Stimulated activated CD8-positive, alpha-beta memory T cell treated with anti-CD3 and anti-CD28 coated beads, Interleukin-15, amount 100 ng/mL, for 4 hours (primary cell): ENCODE data around the gene BTN3A1.
"Not testable (repeated sequence)": the region's sequence is repeated elsewhere in the genome, so short reads cannot be mapped to it uniquely, and the experiment has no call there.

Source experiments
- DNase-seq, 2 donors: peaks; one replicate each; pipeline ENCODE4 v3.0.0-alpha.2; 2020; ENCODE audit warnings: low read depth in 2 of 2

The BTN3A1 gene

DNA sequence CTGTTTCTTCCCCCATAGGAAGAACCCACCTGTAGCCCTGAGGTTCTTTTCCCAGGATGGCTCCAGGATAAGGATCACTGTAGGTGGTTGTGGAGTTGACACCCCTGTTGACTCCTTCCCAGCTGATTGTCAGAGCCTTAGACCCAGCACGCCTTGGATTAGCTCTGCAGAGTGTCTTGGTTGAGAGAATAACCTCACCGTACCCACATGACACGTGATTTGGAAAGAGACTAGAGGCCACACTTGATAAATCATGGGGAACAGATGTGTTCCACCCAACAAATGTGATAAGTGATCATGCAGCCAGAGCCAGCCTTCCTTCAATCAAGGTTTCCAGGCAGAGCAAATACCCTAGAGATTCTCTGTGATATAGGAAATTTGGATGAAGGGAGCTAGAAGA, 12.2 kb downstream of the BTN3A1 start:
- no peak for DNase-seq

GRCh38 chr6:26415036-26415614, 13.1 kb downstream of the BTN3A1 start:
- DNase-seq = no peak

GRCh38 chr6:26415791-26416190, 13.7 kb downstream of the BTN3A1 start:
- no peak for DNase-seq

DNA sequence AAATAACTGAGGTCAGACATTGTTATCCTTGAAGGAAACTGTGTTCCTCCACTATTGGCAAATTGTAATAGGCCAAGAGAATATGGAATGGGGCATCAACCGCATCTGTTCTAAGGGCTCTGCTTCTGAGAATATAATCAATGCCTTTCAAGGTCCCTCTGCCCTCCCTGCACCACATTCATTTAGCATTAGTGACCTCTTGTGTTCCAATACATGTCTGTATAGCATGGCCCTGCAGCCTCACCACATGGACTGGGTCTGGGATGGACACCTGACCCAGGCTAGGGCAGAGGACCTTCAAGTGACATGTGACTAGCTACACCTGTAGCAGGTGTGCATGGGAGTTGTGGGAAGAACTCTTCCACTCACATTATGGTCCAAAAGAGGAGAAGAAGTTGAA, 14.2 kb downstream of the BTN3A1 start:
- no peak for DNase-seq

GRCh38 chr6:26418077-26418476, 16.0 kb downstream of the BTN3A1 start:
- not testable (repeated sequence) for DNase-seq

DNA sequence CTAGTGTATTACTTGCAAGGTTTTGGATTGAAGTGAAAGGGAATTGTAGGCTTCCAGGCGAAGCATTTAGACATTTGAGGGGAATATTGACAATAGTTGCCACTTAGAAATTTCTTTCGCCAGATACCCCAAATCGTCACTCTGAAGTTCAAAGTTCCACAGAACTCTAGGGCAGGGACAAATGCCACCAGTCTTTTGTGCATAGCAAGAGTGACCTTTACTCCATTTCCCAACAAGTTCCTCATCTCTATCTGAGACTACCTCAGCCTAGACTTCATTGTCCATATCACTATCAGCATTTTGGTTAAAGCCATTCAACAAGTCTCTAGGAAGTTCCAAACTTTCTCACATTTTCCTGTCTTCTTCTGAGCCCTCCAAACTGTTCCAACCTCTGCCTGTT, 16.7 kb downstream of the BTN3A1 start:
- not testable (repeated sequence) for DNase-seq

GRCh38 chr6:26420688-26421171, 18.7 kb downstream of the BTN3A1 start:
- no peak for DNase-seq

DNA sequence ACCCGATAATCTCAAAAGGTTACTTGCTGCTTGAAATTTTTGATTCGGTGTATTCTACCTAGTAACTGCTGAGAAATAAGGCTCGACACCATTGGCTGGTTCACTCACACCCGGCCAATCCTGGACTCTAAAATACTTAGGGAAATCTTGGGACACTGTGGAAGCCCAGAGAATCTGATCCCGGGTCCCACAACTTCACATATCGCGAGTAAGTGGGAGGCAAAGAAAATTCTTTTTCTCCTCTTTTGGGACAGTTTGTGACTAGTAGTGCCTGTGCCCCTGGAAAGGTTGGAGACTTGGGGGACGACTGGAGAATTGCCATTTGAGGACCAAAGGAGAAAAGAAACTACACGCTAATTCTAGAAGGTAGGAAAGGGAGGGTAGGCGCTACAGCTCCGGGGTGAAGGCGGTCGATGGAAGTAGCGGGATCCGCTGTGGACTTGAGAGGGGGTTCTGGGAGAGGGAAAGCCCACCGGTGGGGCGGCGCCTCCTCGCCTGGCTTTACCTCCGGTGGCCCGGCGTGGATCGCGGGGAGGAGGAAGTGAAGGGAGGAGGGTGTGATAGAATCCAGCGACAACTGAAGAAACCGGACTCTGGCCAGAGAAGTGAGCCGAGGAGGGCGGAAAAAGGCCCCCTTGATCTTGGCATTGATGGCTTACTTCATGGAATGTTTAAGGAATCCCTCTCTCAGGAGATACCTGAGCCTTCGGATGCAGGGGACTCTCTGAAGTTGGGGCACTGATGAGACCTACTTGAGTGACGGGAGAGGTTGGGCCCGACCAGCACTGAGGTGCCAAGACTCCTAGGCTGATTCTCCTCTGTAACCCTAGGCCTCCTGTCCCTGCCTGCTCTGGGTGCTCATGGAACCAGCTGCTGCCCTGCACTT, 19.4 kb downstream of the BTN3A1 start:
- peak in 1 of 2 donors; percentile 6 for DNase-seq

DNA sequence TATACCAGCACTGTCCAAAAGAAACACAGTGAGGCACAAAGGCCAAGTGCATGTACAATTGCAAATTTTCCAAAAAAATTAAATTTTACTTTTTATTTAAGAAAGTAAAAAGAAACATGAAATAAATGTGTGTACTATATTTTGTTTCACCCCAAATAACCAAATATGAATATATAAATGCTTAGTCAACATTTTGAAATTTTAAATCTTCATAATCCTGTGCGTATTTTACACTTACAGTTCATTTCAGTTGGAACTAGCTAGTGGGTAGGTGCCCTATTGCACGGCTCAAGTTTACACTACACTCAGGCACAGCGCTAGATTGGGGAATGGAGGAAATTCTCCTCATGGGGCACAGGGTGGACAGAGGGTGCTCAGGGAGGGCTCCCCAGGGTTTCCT, 20.3 kb downstream of the BTN3A1 start:
- DNase-seq = no peak

GRCh38 chr6:26426691-26427450, 24.8 kb downstream of the BTN3A1 start:
- DNase-seq = no peak

- DNase-seq = no peak
Measured at GRCh38 chr6:26427451-26427809, 25.4 kb downstream of the BTN3A1 start.

- no peak for DNase-seq
Measured at GRCh38 chr6:26428206-26428605, 26.1 kb downstream of the BTN3A1 start.

DNA sequence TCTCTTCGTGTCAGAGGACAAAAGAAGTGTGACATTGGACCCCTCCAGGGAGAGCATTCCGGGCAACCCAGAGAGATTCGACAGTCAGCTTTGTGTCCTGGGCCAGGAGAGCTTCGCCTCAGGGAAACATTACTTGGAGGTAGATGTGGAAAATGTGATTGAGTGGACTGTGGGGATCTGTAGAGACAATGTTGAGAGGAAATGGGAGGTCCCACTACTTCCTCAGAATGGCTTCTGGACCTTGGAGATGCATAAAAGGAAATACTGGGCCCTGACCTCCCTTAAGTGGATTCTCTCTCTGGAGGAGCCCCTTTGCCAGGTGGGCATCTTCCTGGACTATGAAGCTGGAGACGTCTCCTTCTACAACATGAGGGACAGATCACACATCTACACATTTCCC, 28.7 kb downstream of the BTN3A1 start:
- no peak for DNase-seq

- DNase-seq = no peak
Measured at GRCh38 chr6:26431258-26432172, 29.4 kb downstream of the BTN3A1 start.

DNA sequence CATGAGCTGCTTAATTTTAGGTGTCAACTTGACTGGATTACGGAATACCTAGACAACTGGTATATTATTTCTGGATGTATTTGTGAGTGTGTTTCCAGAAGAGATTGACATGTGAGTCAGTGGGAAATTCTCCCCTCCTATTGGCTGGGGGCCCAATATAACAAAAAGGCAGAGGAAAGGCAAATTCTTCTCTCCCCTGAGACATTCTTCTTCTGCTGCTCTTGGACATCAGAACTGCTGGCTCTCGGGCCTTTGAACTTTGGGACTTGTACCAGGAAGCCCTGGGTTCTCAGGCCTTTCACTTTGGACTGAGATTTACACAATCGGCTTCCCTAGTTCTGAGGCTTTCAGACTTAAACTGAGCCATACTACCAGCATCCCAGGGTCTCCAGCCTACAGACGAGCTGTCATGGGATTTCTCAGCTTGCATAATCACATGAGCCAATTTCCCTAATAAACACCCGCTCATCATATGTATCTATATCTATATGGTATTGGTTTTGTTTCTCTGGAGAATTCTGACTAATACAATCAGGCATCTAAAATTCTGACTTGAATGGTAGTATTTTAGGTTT, 30.6 kb downstream of the BTN3A1 start:
- DNase-seq = no peak

DNA sequence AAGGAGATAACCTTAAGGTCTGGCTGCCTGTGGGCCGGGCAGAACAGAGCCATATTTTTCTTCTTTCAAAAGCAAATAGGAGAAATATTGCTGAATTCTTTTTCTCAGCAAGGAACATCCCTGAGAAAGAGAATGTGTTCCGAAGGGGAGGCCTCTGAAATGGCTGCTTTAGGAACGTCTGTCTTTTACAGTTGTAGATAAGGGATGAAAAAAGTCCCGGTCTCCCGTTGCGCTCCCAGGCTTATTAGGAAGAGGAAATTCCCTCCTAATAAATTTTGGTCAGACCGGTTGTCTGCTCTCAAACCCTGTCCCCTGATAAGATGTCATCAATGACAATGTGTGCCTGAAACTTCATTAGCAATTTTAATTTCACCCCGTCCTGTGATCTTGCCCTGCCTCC, 31.6 kb downstream of the BTN3A1 start:
- not testable (repeated sequence) for DNase-seq

GRCh38 chr6:26436018-26436417, 33.9 kb downstream of the BTN3A1 start:
- DNase-seq = no peak

- no peak for DNase-seq
Measured at GRCh38 chr6:26437550-26437949, 35.5 kb downstream of the BTN3A1 start.

DNA sequence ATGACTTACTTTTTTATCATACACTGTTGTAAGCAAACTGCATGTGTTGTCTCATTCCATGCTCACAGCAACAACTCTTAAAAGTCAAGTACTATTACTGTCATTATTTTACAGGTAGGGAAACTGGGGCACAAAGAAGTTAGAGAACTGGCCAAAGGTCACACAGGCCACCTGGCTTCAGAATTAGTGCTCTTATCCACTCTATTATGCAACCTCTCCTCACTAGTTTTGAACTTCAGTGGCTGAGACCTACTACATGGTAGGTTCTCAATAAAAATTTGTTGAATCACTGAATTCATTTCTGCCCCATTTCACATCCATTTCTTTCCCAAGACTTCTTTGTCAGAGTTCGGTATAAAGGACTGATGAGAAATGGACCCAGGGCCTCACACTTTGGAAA, 35.9 kb downstream of the BTN3A1 start:
- no peak for DNase-seq

DNA sequence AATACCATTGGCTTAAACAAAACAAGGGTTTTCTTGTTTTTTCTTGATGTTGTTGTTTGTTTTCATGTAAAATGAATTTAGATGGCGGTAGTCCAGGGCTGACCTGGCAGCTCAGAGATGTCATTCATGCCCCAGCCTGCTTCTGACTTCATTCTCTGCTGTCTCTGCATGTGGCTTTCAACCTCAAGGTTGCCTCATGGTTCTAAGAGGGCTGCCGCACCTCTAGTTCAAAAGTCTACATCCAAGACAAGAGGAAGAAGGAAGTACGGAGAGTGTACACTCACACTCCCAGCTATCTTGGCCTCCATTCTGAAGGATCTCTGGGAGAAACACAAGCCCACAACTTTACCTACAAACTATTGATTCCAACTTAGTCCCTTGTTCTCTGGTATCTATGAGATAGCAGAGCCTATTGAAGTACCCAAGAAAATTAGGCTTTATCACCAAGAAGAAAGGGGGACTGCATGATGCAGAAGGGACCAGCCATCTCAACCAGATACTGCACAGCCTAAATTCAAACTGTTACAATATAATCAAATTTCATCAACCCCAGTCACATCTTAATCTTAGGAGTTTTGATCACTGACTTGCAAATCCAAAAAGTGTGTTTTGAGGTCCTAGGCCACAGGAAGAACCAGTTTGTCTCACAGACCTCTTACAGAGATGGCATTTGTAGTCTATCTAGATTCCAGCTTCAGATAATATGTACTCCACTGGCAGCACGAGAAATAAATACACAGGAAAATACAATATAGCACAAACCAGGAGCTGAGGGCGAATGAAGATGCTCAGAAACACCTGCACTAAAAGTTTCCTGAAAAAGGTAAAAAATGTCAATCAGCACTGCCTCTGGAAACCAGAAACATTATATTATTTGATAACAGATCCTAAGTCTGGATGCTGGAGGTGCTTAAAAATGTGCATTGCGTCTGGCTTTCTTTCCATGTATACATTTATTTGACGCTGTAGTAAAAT, 37.4 kb downstream of the BTN3A1 start:
- no peak for DNase-seq
